HCT116 (cell line): ENCODE results near the gene EGFLAM. TPM values are rescaled to one million over a fixed set of nuclear protein-coding genes. Genes with fewer than 3 reads are reported as not detected.

Experiments
- ATAC-seq: fragments of 200-7000 bp; cut with Tn5 transposase; 2 replicates; pipeline ENCODE4 v1.9.1; 2020; ENCODE audit warnings: mild to moderate bottlenecking, moderate library complexity
- BruUV-seq: library from RNA; stranded (reverse); fragments of 400-500 nt; replicated peaks from 2 replicates; lab custom pipeline; 2021; lab: Mats Ljungman, UMichigan
- CTCF ChIA-PET: fragments of 300-600 bp; sonication (Branson Sonifier 250); formaldehyde crosslinking; loops from one replicate; lab custom pipeline; 2021; ENCODE audit warnings: antibody characterized with exemption; lab: Charles Lee
- POLR2A ChIA-PET: fragments of 300-600, 350-600 bp; sonication (Branson Sonifier 250); formaldehyde crosslinking; loops from one replicate; lab custom pipeline; 2021; ENCODE audit warnings: antibody characterized with exemption; lab: Charles Lee
- RAD21 ChIA-PET, 2 experiments: fragments of 300-600 bp; sonication (Branson Sonifier 250); formaldehyde crosslinking; loops; one replicate each; lab custom pipeline; 2023; ENCODE audit warnings: low total read pairs in 2 of 2; ENCODE audit not compliant: uncharacterized antibody in 2 of 2, unreplicated experiment in 2 of 2, low non-redundant PET in 1 of 2; lab: Charles Lee
- DNase-seq: peaks from one replicate; pipeline ENCODE4 v3.0.0-alpha.2; 2010; ENCODE audit warnings: low read depth, low spot score
- H2AFZ ChIP-seq: fragments of 200-600 bp; shearing (Covaris generic), sonication (generic); 2 replicates; pipeline ENCODE4 v1.6.1; 2017; ENCODE audit warnings: low read depth, mixed run types, mixed read lengths, antibody characterized with exemption, low read length; ENCODE audit not compliant: poor library complexity, severe bottlenecking
- H3K27ac ChIP-seq: 2 replicates; pipeline ENCODE4 v1.5.1; 2012; ENCODE audit warnings: low read depth, low read length
- H3K27me3 ChIP-seq: fragments of 200-600 bp; sonication (generic); 2 replicates; pipeline ENCODE4 v1.6.1; 2016; ENCODE audit warnings: mixed run types, low read length, mixed read lengths; ENCODE audit not compliant: insufficient read depth
- H3K36me3 ChIP-seq, 2 experiments: fragments of 200-500 bp in 1 of 2; fragments of 200-600 bp in 1 of 2; sonication (Bioruptor generic) in 1 of 2; sonication (generic) in 1 of 2; 2 replicates each; pipeline versions ENCODE4 v1.5.1 to v1.6.1; 2014 to 2016; ENCODE audit warnings: low read length in 2 of 2, inconsistent platforms in 1 of 2, mixed read lengths in 1 of 2, mixed run types in 1 of 2; ENCODE audit not compliant: insufficient read depth in 2 of 2, control insufficient read depth in 1 of 2
- H3K4me1 ChIP-seq, 2 experiments: fragments of 200-600 bp in 1 of 2; sonication (generic) in 1 of 2; 2 replicates each; pipeline versions ENCODE4 v1.5.1 to v1.6.1; 2012 to 2017; ENCODE audit warnings: low read length in 2 of 2, inconsistent platforms in 1 of 2, mild to moderate bottlenecking in 1 of 2, mixed read lengths in 1 of 2, mixed run types in 1 of 2, moderate library complexity in 1 of 2; ENCODE audit not compliant: insufficient read depth in 2 of 2, control insufficient read depth in 1 of 2
- H3K4me2 ChIP-seq: fragments of 200-600 bp; sonication (generic); 2 replicates; pipeline ENCODE4 v1.6.1; 2017; ENCODE audit warnings: mixed run types, low read length, mixed read lengths
- H3K4me3 ChIP-seq, 2 experiments: fragments of 200-600 bp in 1 of 2; sonication (generic) in 1 of 2; replicated peaks in 1 of 2; 2 replicates each; pipeline ENCODE4 v1.5.1; 2011 to 2016; ENCODE audit warnings: low read length in 2 of 2, control low read depth in 1 of 2, low read depth in 1 of 2, mild to moderate bottlenecking in 1 of 2, mixed read lengths in 1 of 2, mixed run types in 1 of 2
- H3K79me2 ChIP-seq: fragments of 200-600 bp; sonication (generic); 2 replicates; pipeline ENCODE4 v1.6.1; 2017; ENCODE audit warnings: mild to moderate bottlenecking, mixed run types, low read length, moderate library complexity, mixed read lengths; ENCODE audit not compliant: insufficient read depth
- H3K9ac ChIP-seq: fragments of 200-600 bp; sonication (generic); 2 replicates; pipeline ENCODE4 v1.6.1; 2016; ENCODE audit warnings: low read length, mixed read lengths
- H3K9me2 ChIP-seq: fragments of 200-600 bp; sonication (generic), shearing (Covaris generic); 2 replicates; pipeline ENCODE4 v1.6.1; 2017; ENCODE audit warnings: mixed run types, mild to moderate bottlenecking, moderate library complexity; ENCODE audit not compliant: insufficient read depth
- H3K9me3 ChIP-seq, 2 experiments: fragments of 200-500 bp in 1 of 2; fragments of 200-600 bp in 1 of 2; sonication (Bioruptor generic) in 1 of 2; sonication (generic) in 1 of 2; 2 replicates each; pipeline ENCODE4 v1.6.1; 2014 to 2017; ENCODE audit warnings: low read length in 2 of 2, mixed read lengths in 2 of 2, inconsistent platforms in 1 of 2, low read depth in 1 of 2, mild to moderate bottlenecking in 1 of 2, mixed run types in 1 of 2, moderate library complexity in 1 of 2; ENCODE audit not compliant: control insufficient read depth in 1 of 2, insufficient read depth in 1 of 2
- H4K20me1 ChIP-seq: fragments of 200-600 bp; sonication (generic), shearing (Covaris generic); 2 replicates; pipeline ENCODE4 v1.6.1; 2017; ENCODE audit warnings: mixed run types, mild to moderate bottlenecking, moderate library complexity; ENCODE audit not compliant: insufficient read depth
- ATF3 ChIP-seq: IDR thresholded peaks from 2 replicates; pipeline ENCODE4 v1.6.1; 2012
- CBX3 ChIP-seq: IDR thresholded peaks from 2 replicates; pipeline ENCODE4 v1.6.1; 2012; ENCODE audit warnings: low read depth
- CTCF ChIP-seq, 3 experiments: fragments of 200-600 bp in 1 of 3; sonication (generic) in 1 of 3; IDR thresholded peaks in 2 of 3; conservative IDR thresholded peaks in 1 of 3; 2 replicates each; pipeline ENCODE4 v1.5.1; 2012 to 2017; ENCODE audit warnings: low read depth in 2 of 3, low read length in 2 of 3, antibody characterized with exemption in 1 of 3, borderline replicate concordance in 1 of 3, control low read depth in 1 of 3, mild to moderate bottlenecking in 1 of 3, mixed read lengths in 1 of 3, mixed run types in 1 of 3, moderate library complexity in 1 of 3; ENCODE audit not compliant: insufficient read depth in 1 of 3
- EZH2 ChIP-seq: fragments of 200-600 bp; sonication (generic); IDR thresholded peaks from 2 replicates; pipeline ENCODE4 v1.6.1; 2017; ENCODE audit warnings: antibody characterized with exemption, mixed run types
- JUND ChIP-seq: IDR thresholded peaks from 2 replicates; pipeline ENCODE4 v1.6.1; 2012
- RAD21 ChIP-seq: IDR thresholded peaks from 2 replicates; pipeline ENCODE4 v1.6.1; 2012; ENCODE audit warnings: low read depth, mild to moderate bottlenecking
- REST ChIP-seq: IDR thresholded peaks from 2 replicates; pipeline ENCODE4 v1.6.1; 2012; ENCODE audit warnings: low read depth
- SP1 ChIP-seq: IDR thresholded peaks from 2 replicates; pipeline ENCODE4 v1.6.1; 2012; ENCODE audit warnings: low read depth
- SRF ChIP-seq: IDR thresholded peaks from 2 replicates; pipeline ENCODE4 v1.6.1; 2012; ENCODE audit warnings: low read depth
- ZFX ChIP-seq: fragments of 450-650 bp; IDR thresholded peaks from 2 replicates; pipeline ENCODE4 v1.6.1; 2017
- ZNF274 ChIP-seq: fragments of 200-500 bp; sonication (Bioruptor generic); IDR thresholded peaks from 2 replicates; pipeline ENCODE4 v1.6.1; 2014; ENCODE audit warnings: mild to moderate bottlenecking, low read depth, low read length, inconsistent platforms
- intact Hi-C: fragments of 100-400 bp; cut with micrococcal nuclease; formaldehyde crosslinking; loops from 2 replicates; pipeline ENCODE4 v1.10.0; 2022
- total RNA-seq: library from RNA; stranded (reverse); gene quantifications from one replicate; pipeline ENCODE4 v1.2.1, GENCODE V29; 2021; ENCODE audit not compliant: unreplicated experiment

The EGFLAM gene
- total RNA-seq, 1 experiment from 2014 or later = not detected

GRCh38 chr5:38396766-38397165 is 138.4 kb downstream of the EGFLAM start:
- DNase-seq = no peak
- H3K9ac ChIP-seq = no peak overlapping the region
- no peaks in the 10 kb centered on the region for H4K20me1 ChIP-seq
- TF ChIP-seq JUND = no peak
- no peak for TF ChIP-seq SRF
- TF ChIP-seq EZH2 = no peak
- no peak for TF ChIP-seq ZNF274
- no peak for TF ChIP-seq ATF3
- TF ChIP-seq ZFX = no peak
- no peak for TF ChIP-seq SP1
- no peak for TF ChIP-seq CBX3
- TF ChIP-seq CTCF (IDR thresholded peaks at IDR 0.05 in 2 of 3, conservative IDR thresholded peaks at IDR 0.05 in 1 of 3; ENCODE audit: borderline replicate concordance in 1 of 3, insufficient read depth in 1 of 3, low read depth in 2 of 3, low read length in 2 of 3) = no peak
- TF ChIP-seq REST = no peak
- TF ChIP-seq RAD21 = no peak
- H3K4me3 ChIP-seq = no peak overlapping the region
- BruUV-seq = no TSS peak
- H3K36me3 ChIP-seq = no peaks in the 10 kb centered on the region
- no peak overlapping the region for H3K27ac ChIP-seq
- H3K4me1 ChIP-seq = no peaks in the 10 kb centered on the region
- no peaks in the 10 kb centered on the region for H3K79me2 ChIP-seq
- no peak overlapping the region for H2AFZ ChIP-seq
- peaks cover 19% of the 10 kb centered on the region; the same call in 1 of the 2 replicates for H3K27me3 ChIP-seq
- intact Hi-C loops = no loop called here
- RAD21 ChIA-PET = no interaction called here
- H3K4me2 ChIP-seq = no peak overlapping the region
- no peaks in the 10 kb centered on the region for H3K9me2 ChIP-seq
- no peak for ATAC-seq
- H3K9me3 ChIP-seq = no peaks in the 10 kb centered on the region
- CTCF ChIA-PET = interaction anchor here (2.7 kb wide), 1 partner anchor 14 kb away, joined by 16 read pairs; no protein-coding TSS in a partner anchor
- POLR2A ChIA-PET = no interaction called here
